DMS153 treated with DMSO at 0.1 percent for 48 hours (cell line): ENCODE data around the gene ZYG11A.

Experiments used
- DNase-seq: peaks from one replicate; lab custom pipeline; 2025; ENCODE audit not compliant: unreplicated experiment; lab: John Stamatoyannopoulos, UW

Gene ZYG11A

DNA sequence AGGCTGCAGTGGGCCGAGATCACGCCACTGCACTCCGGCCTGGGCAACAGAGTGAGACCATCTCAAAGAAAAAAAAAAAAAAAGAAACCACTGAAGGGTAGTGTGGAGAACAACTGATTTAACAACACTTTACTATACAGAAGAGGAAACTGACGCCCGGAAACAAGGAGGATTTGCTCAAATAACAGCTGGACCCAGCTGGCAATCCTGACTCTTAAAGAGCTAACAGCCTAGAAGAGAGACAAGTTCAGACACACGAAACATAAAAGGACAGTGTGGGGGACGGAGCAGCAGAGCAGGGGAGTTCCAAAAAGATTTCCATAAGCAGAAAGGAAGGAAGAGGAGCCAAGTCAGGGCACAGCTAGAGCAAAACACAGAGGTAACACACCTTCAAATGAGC is 74.6 kb downstream of the ZYG11A start:
- no peak for DNase-seq

GRCh38 chr1:52917581-52917980 is 75.0 kb downstream of the ZYG11A start:
- no peak for DNase-seq

DNA sequence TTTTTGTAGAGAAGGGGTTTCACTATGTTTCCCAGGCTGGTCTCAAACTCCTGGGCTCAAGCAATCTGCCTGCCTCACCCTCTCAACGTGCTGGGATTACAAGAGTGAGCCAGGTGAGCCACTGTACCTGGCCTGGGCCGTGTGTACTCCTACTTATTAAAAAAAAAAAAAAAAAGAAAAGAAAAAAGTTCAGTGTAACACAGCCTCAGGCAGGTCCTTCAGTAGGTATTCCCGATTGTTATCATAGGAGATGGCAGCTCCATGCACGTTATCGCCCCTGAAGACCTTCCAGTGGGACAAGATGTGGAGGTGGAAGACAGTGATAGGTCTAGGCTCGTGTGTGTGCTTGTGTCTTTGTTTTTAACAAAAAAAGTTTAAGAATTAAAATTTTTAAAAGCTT is 75.6 kb downstream of the ZYG11A start:
- no peak for DNase-seq

DNA sequence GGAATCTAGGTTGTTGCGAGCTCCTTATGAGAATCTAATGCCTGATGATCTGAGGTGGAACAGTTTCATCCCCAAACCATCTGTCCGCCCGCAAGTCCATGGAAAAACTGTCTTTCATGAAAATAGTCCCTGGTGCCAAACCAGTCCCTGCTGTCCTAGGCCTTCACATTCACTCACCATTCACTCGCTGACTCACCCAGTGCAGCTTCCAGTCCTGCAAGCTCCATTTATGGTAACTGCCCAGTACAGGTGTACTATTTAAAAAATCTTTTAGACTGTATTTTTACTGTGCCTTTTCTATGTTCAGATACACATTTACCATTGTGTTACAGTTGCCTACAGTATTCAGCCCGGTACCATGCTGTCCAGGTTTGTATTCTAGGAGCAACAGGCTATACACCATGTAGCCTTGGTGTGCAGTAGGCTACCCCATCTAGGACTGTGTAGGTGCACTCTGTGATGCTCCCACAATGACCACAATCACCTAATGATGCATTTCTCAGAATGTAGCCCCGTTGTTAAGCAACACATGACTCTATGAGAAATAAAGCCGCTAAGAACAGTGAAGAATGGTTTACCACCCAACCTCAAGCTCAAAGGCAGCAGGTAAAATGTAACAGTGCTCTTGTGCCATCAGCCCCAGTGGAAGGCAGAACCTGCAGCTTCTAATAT is 76.6 kb downstream of the ZYG11A start:
- no peak for DNase-seq

GRCh38 chr1:52919723-52920483 is 77.3 kb downstream of the ZYG11A start:
- no peak for DNase-seq

DNA sequence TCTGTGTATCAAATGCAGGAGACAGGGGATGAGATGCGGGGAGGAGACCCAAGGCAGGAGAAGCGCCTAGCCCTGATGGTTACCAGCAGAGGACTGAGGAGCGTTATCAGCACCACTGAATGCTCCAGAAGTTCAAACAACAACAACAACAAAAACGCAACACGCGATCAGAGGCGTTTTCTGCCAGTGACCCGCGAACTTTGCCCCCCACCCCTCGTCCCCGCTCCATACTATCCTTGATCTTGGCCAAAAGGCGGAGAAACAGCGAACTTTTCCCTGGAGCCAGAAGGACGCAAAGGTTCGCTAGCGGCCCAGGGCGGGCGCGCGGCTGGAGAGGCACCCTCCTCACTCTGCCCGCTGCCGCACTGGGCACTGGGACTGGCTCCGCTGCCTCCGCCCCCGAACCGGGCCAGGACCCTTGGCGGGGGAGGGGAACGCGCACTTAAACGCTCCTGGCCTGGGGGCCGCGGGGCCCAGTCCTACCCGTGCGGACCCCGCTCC is 78.3 kb downstream of the ZYG11A start:
- DNase-seq, result no peak

GRCh38 chr1:52925571-52926005 is 83.0 kb downstream of the ZYG11A start:
- no peak for DNase-seq

DNA sequence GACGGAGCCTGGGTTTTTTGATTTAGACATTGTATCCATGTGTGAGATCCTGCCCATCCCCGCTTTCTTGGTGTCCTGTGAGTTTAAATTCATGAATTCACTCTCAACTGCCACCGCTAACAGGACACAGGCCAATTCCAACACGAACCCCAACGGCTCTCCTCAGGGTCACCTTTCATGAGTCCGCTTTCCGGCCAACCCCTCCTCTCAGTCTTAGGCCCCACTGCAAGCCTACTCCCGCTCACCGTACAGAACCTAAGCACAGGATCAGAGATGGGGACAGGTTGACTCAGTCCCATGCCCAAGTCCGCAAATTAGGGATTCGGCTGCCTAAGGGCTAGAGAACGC is 84.3 kb downstream of the ZYG11A start:
- DNase-seq, result no peak

- DNase-seq, result peak; percentile 48
These were observed 84.9 kb downstream of the ZYG11A start, which contains the start of gene SCP2 for GRCh38 chr1:52927212-52928014. Gene SCP2 (plus strand): TSS chr1:52927276. CDS start chr1:52927397, 121 bp downstream.

- no peak for DNase-seq
These were observed 85.5 kb downstream of the ZYG11A start for GRCh38 chr1:52928015-52928404.

GRCh38 chr1:52929019-52929418 is 86.5 kb downstream of the ZYG11A start:
- DNase-seq, result no peak

DNA sequence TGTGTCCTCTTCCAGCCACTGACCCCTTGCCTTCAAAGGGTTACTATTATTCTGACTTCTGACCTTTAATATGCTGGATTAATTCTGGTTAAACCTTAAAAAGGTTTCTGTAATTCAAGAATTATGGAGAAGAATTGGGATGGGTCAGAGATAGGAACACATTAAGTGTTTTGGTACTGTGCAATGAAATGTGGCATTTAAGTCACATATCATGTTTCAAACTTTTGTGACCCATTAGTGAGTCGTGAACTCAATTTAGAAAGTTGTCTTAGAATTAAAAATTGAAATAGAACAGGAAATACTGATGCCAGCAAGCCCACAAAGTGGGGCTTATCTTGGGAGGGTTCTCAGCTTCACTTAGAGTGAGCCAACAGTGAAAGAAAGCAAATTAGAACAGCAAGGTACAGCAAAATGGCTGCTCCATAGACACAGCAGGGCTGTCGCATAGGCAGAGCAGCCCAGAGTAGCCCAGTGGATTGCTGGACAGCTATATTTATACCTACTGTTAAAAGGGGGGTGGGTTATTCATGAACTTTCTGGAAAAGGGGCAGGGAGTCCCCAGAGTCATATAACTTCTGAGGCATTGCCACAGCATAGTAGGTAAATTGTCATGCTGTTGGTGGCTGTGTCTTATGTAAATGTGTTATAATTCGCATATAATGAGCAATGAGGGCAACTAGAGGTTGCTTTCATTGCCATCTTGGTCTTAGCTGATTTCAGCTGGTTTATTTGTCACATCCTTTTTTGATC is 95.0 kb downstream of the ZYG11A start:
- no peak for DNase-seq

DNA sequence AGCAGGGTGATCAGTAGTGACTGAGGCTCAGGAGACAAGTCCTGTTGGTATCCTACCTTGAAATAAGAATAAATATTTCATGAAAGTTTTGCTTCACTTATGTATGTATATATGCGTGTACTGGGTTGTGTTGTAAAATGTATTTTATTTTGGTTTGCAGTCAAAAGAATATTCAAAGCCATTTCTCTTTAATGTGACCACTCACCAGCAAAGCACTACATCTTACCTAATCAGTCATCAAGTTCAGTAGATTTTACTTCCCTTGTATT is 95.6 kb downstream of the ZYG11A start:
- DNase-seq, result no peak

GRCh38 chr1:52943876-52944416 is 101.4 kb downstream of the ZYG11A start:
- no peak for DNase-seq

DNA sequence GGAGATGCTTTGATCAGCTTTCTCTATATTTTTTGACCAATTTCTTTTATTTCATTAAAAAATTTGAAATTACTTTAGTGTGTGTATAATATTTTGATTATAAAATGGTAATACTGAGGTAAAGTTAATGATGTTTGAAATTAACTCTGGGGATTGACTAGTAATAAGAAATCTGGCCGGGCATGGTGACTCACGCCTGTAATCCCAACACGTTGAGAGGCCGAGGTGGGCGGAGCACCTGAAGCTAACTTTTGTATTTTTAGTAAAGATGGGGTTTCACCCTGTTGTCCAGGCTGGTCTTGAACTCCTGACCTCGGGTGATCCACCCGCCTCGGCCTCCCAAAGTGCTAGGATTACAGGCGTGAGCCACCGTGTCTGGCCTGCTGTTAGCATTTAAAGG is 102.0 kb downstream of the ZYG11A start:
- DNase-seq, result no peak
